Thymus (tissue), 11 donors: ENCODE results near the gene ENPP5. TPM values are rescaled to one million over a fixed set of nuclear protein-coding genes. Genes with fewer than 3 reads are reported as not detected.

Experiments used
- DNase-seq, 9 donors: peaks; one replicate each; pipeline ENCODE4 v3.0.0-alpha.2; 2013; ENCODE audit warnings: low spot score in 9 of 9, low read depth in 6 of 9, missing footprints in 1 of 9
- H3K27ac ChIP-seq, 2 donors: one replicate each; pipeline ENCODE4 v1.5.1; 2013; ENCODE audit warnings: control low read depth in 1 of 2, low read depth in 1 of 2, low read length in 1 of 2, mild to moderate bottlenecking in 1 of 2, moderate library complexity in 1 of 2
- H3K27me3 ChIP-seq, 2 donors: one replicate each; pipeline ENCODE4 v1.5.1; 2013; ENCODE audit warnings: low read length in 1 of 2; ENCODE audit not compliant: control insufficient read depth in 2 of 2, insufficient read depth in 1 of 2
- H3K36me3 ChIP-seq, 2 donors: one replicate each; pipeline ENCODE4 v1.5.1; 2013; ENCODE audit warnings: low read length in 1 of 2, mild to moderate bottlenecking in 1 of 2, moderate library complexity in 1 of 2; ENCODE audit not compliant: control insufficient read depth in 2 of 2, insufficient read depth in 2 of 2
- H3K4me1 ChIP-seq, 2 donors: one replicate each; pipeline ENCODE4 v1.5.1; 2013; ENCODE audit warnings: low read length in 2 of 2; ENCODE audit not compliant: control insufficient read depth in 2 of 2, insufficient read depth in 2 of 2
- H3K4me3 ChIP-seq, 2 donors: one replicate each; pipeline ENCODE4 v1.5.1; 2013; ENCODE audit warnings: low read length in 2 of 2, control low read depth in 1 of 2, mild to moderate bottlenecking in 1 of 2
- H3K9me3 ChIP-seq, 2 donors: one replicate each; pipeline ENCODE4 v1.5.1; 2013; ENCODE audit warnings: low read length in 1 of 2, mild to moderate bottlenecking in 1 of 2; ENCODE audit not compliant: control insufficient read depth in 2 of 2, insufficient read depth in 1 of 2
- WGBS: extraction: QIAGEN DNeasy Blood & Tissue Kit; methylation state at CpG from one replicate; pipeline ENCODE4 v1.1.7; 2013; 5-methylcytosine and 5-hydroxymethylcytosine counted together
- polyA plus RNA-seq: library from polyadenylated mRNA; stranded (reverse); fragments of 200-250 nt; gene quantifications from one replicate; pipeline ENCODE4 v1.2.3, GENCODE V29; 2013
- total RNA-seq: library from RNA; stranded (reverse); fragments of 120-200 nt; gene quantifications from one replicate; pipeline ENCODE4 v1.2.4, GENCODE V29; 2013
- donor health status: healthy.

Gene ENPP5
- total and polyA plus RNA-seq, 2 donors = 4.9 to 21.2 TPM

GRCh38 chr6:46189726-46190125, 18.9 kb upstream of the ENPP5 start:
- 98% methylated on average over 4 of the region's 4 CpGs for WGBS
- Histone ChIP-seq H3K4me3 (no peak overlapping the region), H3K27me3 (no peaks in the 10 kb centered on the region)

GRCh38 chr6:46186583-46186982, 15.8 kb upstream of the ENPP5 start:
- WGBS = 95% methylated on average over 1 of the region's 1 CpG
- Histone ChIP-seq H3K9me3 (no peaks in the 10 kb centered on the region), H3K4me3 (no peak overlapping the region), H3K27ac (no peak overlapping the region), H3K36me3 (no peaks in the 10 kb centered on the region), H3K4me1 (no peaks in the 10 kb centered on the region), H3K27me3 (no peaks in the 10 kb centered on the region)
- no peak for DNase-seq

More at GRCh38 chr6:46189726-46190125, 18.9 kb upstream of the ENPP5 start:
- Histone ChIP-seq H3K4me1 (no peaks in the 10 kb centered on the region), H3K9me3 (no peaks in the 10 kb centered on the region), H3K36me3 (no peaks in the 10 kb centered on the region), H3K27ac (no peak overlapping the region)
- no peak for DNase-seq

- no peak for DNase-seq
- no peaks in the 10 kb centered on the region for H3K9me3 ChIP-seq
- H3K4me3 ChIP-seq = no peak overlapping the region
- 96% methylated on average over 4 of the region's 4 CpGs for WGBS
- no peaks in the 10 kb centered on the region for H3K4me1 ChIP-seq
- H3K36me3 ChIP-seq = no peaks in the 10 kb centered on the region
- no peaks in the 10 kb centered on the region for H3K27me3 ChIP-seq
- H3K27ac ChIP-seq = no peak overlapping the region
These were observed 13.3 kb upstream of the ENPP5 start for GRCh38 chr6:46184114-46184513.

GRCh38 chr6:46175976-46176375, 5.2 kb upstream of the ENPP5 start:
- Histone ChIP-seq H3K4me1 (peaks cover 16 to 26% of the 10 kb centered on the region in 2 donors), H3K9me3 (no peaks in the 10 kb centered on the region), H3K27ac (peak overlapping the region; percentile 72 to 81), H3K4me3 (no peak overlapping the region), H3K27me3 (peaks cover 0 to 3% of the 10 kb centered on the region in 2 donors), H3K36me3 (no peaks in the 10 kb centered on the region)
- WGBS = 74% methylated on average over 3 of the region's 3 CpGs
- DNase-seq = peak in 3 of 9 donors; percentile 1 to 38 (median 13)

GRCh38 chr6:46175446-46175845, 4.7 kb upstream of the ENPP5 start:
- Histone ChIP-seq H3K36me3 (no peaks in the 10 kb centered on the region), H3K27me3 (peaks cover 0 to 3% of the 10 kb centered on the region in 2 donors), H3K9me3 (no peaks in the 10 kb centered on the region), H3K4me1 (peaks cover 17 to 29% of the 10 kb centered on the region in 2 donors), H3K27ac (peak overlapping the region in 1 of 2 donors; percentile 81), H3K4me3 (no peak overlapping the region)
- peak in 7 of 9 donors; percentile 47 to 86 (median 62) for DNase-seq
- WGBS = 50% methylated on average over 4 of the region's 4 CpGs

- H3K27me3 ChIP-seq = peaks cover 0 to 3% of the 10 kb centered on the region in 2 donors
- peaks cover 21 to 32% of the 10 kb centered on the region in 2 donors for H3K4me1 ChIP-seq
- peak in 4 of 9 donors; percentile 3 to 52 (median 16) for DNase-seq
- peak overlapping the region; percentile 34 to 81 for H3K27ac ChIP-seq
- no peak overlapping the region for H3K4me3 ChIP-seq
- no peaks in the 10 kb centered on the region for H3K36me3 ChIP-seq
- 75% methylated on average over 3 of the region's 3 CpGs for whole genome bisulfite sequencing
- no peaks in the 10 kb centered on the region for H3K9me3 ChIP-seq
These were observed 4.1 kb upstream of the ENPP5 start for GRCh38 chr6:46174904-46175303.

GRCh38 chr6:46172176-46172575, 1.4 kb upstream of the ENPP5 start:
- no peak overlapping the region for H3K27ac ChIP-seq
- peaks cover 21 to 32% of the 10 kb centered on the region in 2 donors for H3K4me1 ChIP-seq
- H3K27me3 ChIP-seq = peaks cover 0 to 3% of the 10 kb centered on the region in 2 donors
- H3K4me3 ChIP-seq = no peak overlapping the region
- H3K36me3 ChIP-seq = no peaks in the 10 kb centered on the region
- DNase-seq = no peak
- WGBS = 96% methylated on average over 4 of the region's 4 CpGs
- no peaks in the 10 kb centered on the region for H3K9me3 ChIP-seq

DNA sequence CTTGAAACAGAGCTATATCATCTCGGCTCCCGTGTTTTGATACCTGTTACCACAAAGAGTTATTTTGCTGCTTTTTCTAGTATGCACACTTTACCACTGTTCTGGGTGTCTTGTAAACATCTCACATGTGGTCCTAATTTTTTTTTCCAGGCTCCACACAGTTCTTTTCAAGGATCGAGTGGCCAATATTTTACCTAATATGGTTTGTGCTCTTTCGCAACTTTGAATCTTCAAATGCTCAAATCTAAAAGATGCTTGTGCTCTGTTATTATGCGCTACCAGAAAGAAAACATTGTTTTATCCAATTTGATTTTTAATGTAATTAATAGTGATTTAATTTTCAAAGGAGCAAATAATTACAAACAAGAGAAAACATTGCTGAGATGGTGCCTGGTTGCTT, 10.7 kb downstream of the ENPP5 start:
- no peaks in the 10 kb centered on the region for H3K4me1 ChIP-seq
- H3K27me3 ChIP-seq = no peaks in the 10 kb centered on the region
- H3K27ac ChIP-seq = no peak overlapping the region
- no peak overlapping the region for H3K4me3 ChIP-seq
- no peaks in the 10 kb centered on the region for H3K9me3 ChIP-seq
- H3K36me3 ChIP-seq = peaks cover 0 to 3% of the 10 kb centered on the region in 2 donors
- WGBS = 97% methylated on average over 5 of the region's 5 CpGs
- DNase-seq = no peak

- Histone ChIP-seq H3K9me3 (no peaks in the 10 kb centered on the region), H3K27me3 (no peaks in the 10 kb centered on the region), H3K4me1 (no peaks in the 10 kb centered on the region), H3K4me3 (no peak overlapping the region), H3K27ac (no peak overlapping the region), H3K36me3 (peaks cover 0 to 3% of the 10 kb centered on the region in 2 donors)
- DNase-seq = no peak
These were observed 11.6 kb downstream of the ENPP5 start for GRCh38 chr6:46159229-46159628.

- Histone ChIP-seq H3K4me1 (no peaks in the 10 kb centered on the region), H3K9me3 (no peaks in the 10 kb centered on the region), H3K27ac (no peak overlapping the region), H3K36me3 (no peaks in the 10 kb centered on the region), H3K27me3 (no peaks in the 10 kb centered on the region), H3K4me3 (no peak overlapping the region)
- DNase-seq = no peak
These were observed 14.1 kb downstream of the ENPP5 start for GRCh38 chr6:46156701-46157100.
